T-cell (primary cell): Measurements from ENCODE around the gene CPLX3. TPM values are rescaled to one million over a fixed set of nuclear protein-coding genes. Genes with fewer than 3 reads are reported as not detected.
A peak's percentile ranks its signal among the peaks of the same experiment; 100 is the strongest.

Experiments used
- ATAC-seq, 4 experiments: fragments of 200-7000 bp in 3 of 4; fragments of 150-1000 bp in 1 of 4; cut with Tn5 transposase; replicated peaks in 1 of 4; 1 replicate in 3 of 4; 2 replicates in 1 of 4; pipeline ENCODE4 v1.10.0; 2021; ENCODE audit warnings: moderate library complexity in 3 of 4, mild to moderate bottlenecking in 2 of 4, moderate number of reproducible peaks in 1 of 4
- CTCF ChIA-PET, 2 donors: fragments of 300-600 bp; sonication (Branson Sonifier 250); formaldehyde crosslinking; loops; one replicate each; lab custom pipeline; 2022; ENCODE audit warnings: antibody characterized with exemption in 2 of 2; lab: Charles Lee
- POLR2A ChIA-PET, 2 donors: fragments of 300-600 bp; sonication (Branson Sonifier 250); formaldehyde crosslinking; loops; one replicate each; lab custom pipeline; 2022; ENCODE audit warnings: antibody characterized with exemption in 2 of 2; lab: Charles Lee
- DNase-seq, 35 experiments: peaks; one replicate each; pipeline versions ENCODE4 v3.0.0 to v3.0.0-alpha.2; 2013 to 2023
- H3K27ac ChIP-seq: one replicate; pipeline ENCODE4 v1.5.1; 2013; ENCODE audit warnings: low read length
- H3K27me3 ChIP-seq, 2 experiments: replicated peaks in 1 of 2; 1 replicate in 1 of 2; 2 replicates in 1 of 2; pipeline versions ENCODE4 v1.6.1 to v1.7.0; 2013; ENCODE audit warnings: low read length in 1 of 2, mixed read lengths in 1 of 2; ENCODE audit not compliant: control insufficient read depth in 2 of 2, insufficient read depth in 2 of 2; ENCODE audit errors: extremely low read depth in 1 of 2
- H3K36me3 ChIP-seq, 2 donors: 1 replicate in 1 of 2; 2 replicates in 1 of 2; pipeline versions ENCODE4 v1.6.1 to v1.7.0; 2013; ENCODE audit warnings: low read length in 1 of 2; ENCODE audit not compliant: control insufficient read depth in 2 of 2, insufficient read depth in 1 of 2; ENCODE audit errors: extremely low read depth in 1 of 2
- H3K4me1 ChIP-seq, 2 experiments: 1 replicate in 1 of 2; 2 replicates in 1 of 2; pipeline versions ENCODE4 v1.6.1 to v1.7.0; 2013; ENCODE audit warnings: low read length in 2 of 2, mixed read lengths in 1 of 2; ENCODE audit not compliant: insufficient read depth in 2 of 2, control insufficient read depth in 1 of 2; ENCODE audit errors: extremely low read depth in 1 of 2
- H3K4me3 ChIP-seq, 2 donors: 1 replicate in 1 of 2; 2 replicates in 1 of 2; pipeline versions ENCODE4 v1.5.1 to v1.7.0; 2013; ENCODE audit warnings: mild to moderate bottlenecking in 2 of 2, low read length in 1 of 2, moderate library complexity in 1 of 2; ENCODE audit not compliant: control insufficient read depth in 1 of 2; ENCODE audit errors: extremely low read depth in 1 of 2
- H3K9me3 ChIP-seq: 2 replicates; pipeline ENCODE4 v1.7.0; 2013
- H3K27ac Mint-ChIP-seq, 2 donors: one replicate each; pipeline ENCODE4 v1.8.0; 2020 to 2021; ENCODE audit warnings: mild to moderate bottlenecking in 2 of 2, mixed read lengths in 2 of 2
- H3K27me3 Mint-ChIP-seq, 2 donors: one replicate each; pipeline ENCODE4 v1.8.0; 2021 to 2022; ENCODE audit warnings: mixed read lengths in 2 of 2
- H3K36me3 Mint-ChIP-seq: one replicate; pipeline ENCODE4 v1.8.0; 2021; ENCODE audit warnings: mixed read lengths
- H3K4me1 Mint-ChIP-seq, 3 donors: one replicate each; pipeline ENCODE4 v1.8.0; 2020 to 2022; ENCODE audit warnings: mixed read lengths in 3 of 3, mild to moderate bottlenecking in 1 of 3
- H3K4me3 Mint-ChIP-seq, 3 donors: one replicate each; pipeline ENCODE4 v1.8.0; 2020 to 2022; ENCODE audit warnings: mild to moderate bottlenecking in 3 of 3, mixed read lengths in 3 of 3, moderate library complexity in 3 of 3
- H3K9me3 Mint-ChIP-seq, 3 donors: one replicate each; pipeline ENCODE4 v1.8.0; 2020 to 2022; ENCODE audit warnings: mixed read lengths in 3 of 3
- WGBS: methylation state at CpG from one replicate; pipeline ENCODE4 v1.1.5; 2013; ENCODE audit warnings: missing lambda C conversion rate; ENCODE audit not compliant: insufficient coverage; 5-methylcytosine and 5-hydroxymethylcytosine counted together
- total RNA-seq, 35 experiments: library from RNA in 6 of 35; stranded (reverse) in 6 of 35; fragments of 120-200 nt in 1 of 35; gene quantifications; one replicate each; pipeline versions ENCODE4 v1.2.1 to v1.2.4 and lab custom pipeline; 2013 to 2026

The CPLX3 gene
- total RNA-seq, 5 donors from 2014 or later (not counting 1 experiment from before 2014, with no cell fraction given), result 0.16 to 0.50 (median 0.26) TPM; not detected in 2

GRCh38 chr15:74855857-74856256 lies 29.4 kb downstream of the CPLX3 start:
- POLR2A ChIA-PET, result no interaction called here
- no peaks in the 10 kb centered on the region for H3K27me3 Mint-ChIP-seq
- Histone ChIP-seq H3K27ac (no peak overlapping the region), H3K36me3 (peaks cover 26 to 58% of the 10 kb centered on the region in 2 donors), H3K4me1 (peaks cover 9 to 38% of the 10 kb centered on the region in 2 experiments), H3K27me3 (no peaks in the 10 kb centered on the region), H3K4me3 (no peak overlapping the region), H3K9me3 (no peaks in the 10 kb centered on the region)
- no peak for DNase-seq
- WGBS, result no CpG with 5 or more reads among the region's 2 CpGs
- H3K4me3 Mint-ChIP-seq, result no peak overlapping the region
- H3K36me3 Mint-ChIP-seq, result peaks cover 26% of the 10 kb centered on the region
- ATAC-seq, result no peak
- CTCF ChIA-PET, result interaction anchor here (0.6 to 0.9 kb wide), 3 partner anchors 46 to 797 kb away, joined by 3 to 7 read pairs (median 4); no protein-coding TSS in a partner anchor
- H3K9me3 Mint-ChIP-seq, result no peaks in the 10 kb centered on the region
- H3K4me1 Mint-ChIP-seq, result peaks cover 37 to 38% (median 38%) of the 10 kb centered on the region in 3 donors
- H3K27ac Mint-ChIP-seq, result peak overlapping the region; percentile 71 to 78

GRCh38 chr15:74856537-74856936 lies 30.1 kb downstream of the CPLX3 start:
- H3K27me3 Mint-ChIP-seq, result no peaks in the 10 kb centered on the region
- DNase-seq, result no peak
- H3K27ac ChIP-seq, result no peak overlapping the region
- H3K36me3 Mint-ChIP-seq, result peaks cover 21% of the 10 kb centered on the region
- ATAC-seq, result no peak
- H3K4me3 Mint-ChIP-seq, result no peak overlapping the region
- no peak overlapping the region for H3K4me3 ChIP-seq
- ChIA-PET CTCF (interaction anchor here (0.6 to 0.8 kb wide), 4 partner anchors 8 to 95 kb away, joined by 3 to 10 read pairs (median 3); no protein-coding TSS in a partner anchor), POLR2A (no interaction called here)
- H3K9me3 Mint-ChIP-seq, result no peaks in the 10 kb centered on the region
- peaks cover 26 to 51% of the 10 kb centered on the region in 2 donors for H3K36me3 ChIP-seq
- H3K4me1 ChIP-seq, result peaks cover 9 to 44% of the 10 kb centered on the region in 2 experiments
- H3K9me3 ChIP-seq, result no peaks in the 10 kb centered on the region
- H3K27ac Mint-ChIP-seq, result peak overlapping the region; percentile 81 to 83
- H3K27me3 ChIP-seq, result no peaks in the 10 kb centered on the region
- no CpG with 5 or more reads among the region's 1 CpG for WGBS
- peaks cover 37 to 42% (median 41%) of the 10 kb centered on the region in 3 donors for H3K4me1 Mint-ChIP-seq

DNA sequence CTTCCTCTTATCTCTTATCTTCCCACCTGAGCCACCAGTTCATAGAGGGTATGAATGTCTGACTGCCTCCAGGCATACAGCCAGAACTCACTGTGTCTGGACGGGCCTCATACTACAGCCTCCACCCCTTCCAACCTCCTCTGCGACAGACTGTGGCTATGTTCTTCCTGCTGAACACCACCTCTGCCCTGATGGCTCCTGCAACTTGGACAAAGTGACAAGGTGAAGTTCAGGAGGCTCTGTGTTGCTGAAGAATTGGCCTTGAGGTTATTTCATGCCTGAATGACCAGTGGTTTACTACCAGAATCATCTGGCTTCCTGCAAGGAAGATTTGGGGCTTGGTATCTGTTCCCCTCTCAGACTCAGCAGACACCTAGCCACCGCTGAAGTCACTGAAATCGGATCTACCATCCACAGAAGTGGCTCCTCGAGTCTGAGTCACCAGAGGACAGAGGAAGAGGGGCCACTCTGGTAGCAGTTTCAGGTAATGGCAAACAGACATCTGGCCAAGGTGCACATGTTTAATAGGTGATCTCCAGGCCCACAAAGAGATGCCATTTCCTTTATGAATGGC lies 30.7 kb downstream of the CPLX3 start:
- H3K36me3 Mint-ChIP-seq, result peaks cover 17% of the 10 kb centered on the region
- H3K27me3 Mint-ChIP-seq, result no peaks in the 10 kb centered on the region
- Histone ChIP-seq H3K27ac (peak overlapping the region; percentile 13), H3K4me3 (no peak overlapping the region), H3K4me1 (peaks cover 9 to 44% of the 10 kb centered on the region in 2 experiments), H3K27me3 (no peaks in the 10 kb centered on the region), H3K9me3 (no peaks in the 10 kb centered on the region), H3K36me3 (peaks cover 21 to 45% of the 10 kb centered on the region in 2 donors)
- peak in 1 of 4 experiments; percentile 55 for ATAC-seq
- no peak for DNase-seq
- peaks cover 37 to 42% (median 41%) of the 10 kb centered on the region in 3 donors for H3K4me1 Mint-ChIP-seq
- H3K27ac Mint-ChIP-seq, result peak overlapping the region; percentile 81 to 83
- ChIA-PET CTCF (interaction anchor here (0.7 to 0.8 kb wide), 3 partner anchors 8 to 94 kb away, joined by 3 to 10 read pairs (median 3); no protein-coding TSS in a partner anchor), POLR2A (interaction anchor here in 1 of 2 donors (0.9 kb wide), 1 partner anchor 37 kb away, joined by 3 read pairs; no protein-coding TSS in a partner anchor)
- H3K9me3 Mint-ChIP-seq, result no peaks in the 10 kb centered on the region
- 58% methylated on average over 3 of the region's 5 CpGs for WGBS
- no peak overlapping the region for H3K4me3 Mint-ChIP-seq

DNA sequence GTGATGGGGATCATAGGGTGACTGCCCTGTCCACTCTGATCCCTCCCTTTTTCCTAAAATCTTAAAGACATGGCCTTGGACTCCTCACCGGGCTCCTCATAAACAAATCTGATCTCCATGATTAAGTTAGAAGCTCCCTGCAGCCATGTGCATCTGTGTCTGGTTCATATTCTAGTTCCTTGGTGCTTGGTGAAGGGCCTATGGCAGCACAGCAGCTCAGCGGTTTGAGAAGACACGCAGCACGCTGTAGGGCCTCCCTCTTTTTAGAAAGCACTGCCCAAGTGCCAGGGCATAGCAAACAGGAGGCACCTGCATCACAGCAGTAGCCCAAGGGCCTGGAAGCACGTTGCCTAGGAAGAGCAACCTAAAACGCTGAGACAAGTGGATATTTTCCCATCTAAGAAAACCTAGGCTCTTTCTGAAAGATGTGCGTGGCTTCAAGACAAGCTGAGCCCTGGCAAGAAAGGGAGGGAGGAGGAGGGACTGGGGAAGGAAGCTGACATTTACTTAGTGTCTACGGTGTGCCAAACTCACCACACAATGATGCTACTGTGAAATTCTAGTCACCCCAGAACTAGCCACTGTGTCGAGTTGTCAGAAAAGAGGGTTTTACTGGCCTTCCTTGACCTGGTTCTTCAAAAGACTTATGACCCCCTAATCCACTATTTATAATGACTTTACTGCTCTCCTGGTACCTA lies 31.4 kb downstream of the CPLX3 start:
- Mint-ChIP-seq H3K36me3 (peaks cover 14% of the 10 kb centered on the region), H3K27me3 (no peaks in the 10 kb centered on the region), H3K9me3 (no peaks in the 10 kb centered on the region), H3K4me1 (peaks cover 43% of the 10 kb centered on the region in 3 donors), H3K27ac (peak overlapping the region; percentile 81 to 83), H3K4me3 (peak overlapping the region in 1 of 3 donors; percentile 27)
- CTCF ChIA-PET, result interaction anchor here (0.6 to 1.8 kb wide), 8 partner anchors 9 to 479 kb away, joined by 3 to 11 read pairs (median 4); partner anchors contain the start of gene COX5A (in 1 of the 2)
- Histone ChIP-seq H3K36me3 (peaks cover 17 to 39% of the 10 kb centered on the region in 2 donors), H3K4me3 (no peak overlapping the region), H3K27me3 (no peaks in the 10 kb centered on the region), H3K4me1 (peaks cover 9 to 45% of the 10 kb centered on the region in 2 experiments), H3K27ac (peak overlapping the region; percentile 13), H3K9me3 (no peaks in the 10 kb centered on the region)
- ATAC-seq (peak; percentile 23 to 59 (median 36)), DNase-seq (peak in 1 of 35 experiments; percentile 27)
- 89% methylated on average over 3 of the region's 9 CpGs for WGBS
- POLR2A ChIA-PET, result interaction anchor here in 1 of 2 donors (0.6 to 0.9 kb wide), 2 partner anchors 16 to 36 kb away, joined by 3 read pairs; no protein-coding TSS in a partner anchor

- H3K4me3 Mint-ChIP-seq, result peak overlapping the region in 1 of 3 donors; percentile 13
These were observed 31.9 kb downstream of the CPLX3 start for GRCh38 chr15:74858369-74858740.

More at GRCh38 chr15:74858369-74858740, 31.9 kb downstream of the CPLX3 start:
- ChIA-PET POLR2A (interaction anchor here in 1 of 2 donors (0.6 kb wide), 1 partner anchor 16 kb away, joined by 3 read pairs; no protein-coding TSS in a partner anchor), CTCF (interaction anchor here (0.6 to 1.8 kb wide), 7 partner anchors 8 to 89 kb away, joined by 3 to 11 read pairs (median 5); partner anchors contain the start of gene COX5A (in 1 of the 2))
- Histone ChIP-seq H3K27ac (peak overlapping the region; percentile 13), H3K4me1 (peaks cover 10 to 50% of the 10 kb centered on the region in 2 experiments), H3K9me3 (no peaks in the 10 kb centered on the region), H3K27me3 (no peaks in the 10 kb centered on the region), H3K36me3 (peaks cover 15 to 34% of the 10 kb centered on the region in 2 donors), H3K4me3 (no peak overlapping the region)
- whole genome bisulfite sequencing, result no CpG with 5 or more reads among the region's 4 CpGs
- Mint-ChIP-seq H3K27me3 (no peaks in the 10 kb centered on the region), H3K36me3 (peaks cover 10% of the 10 kb centered on the region), H3K27ac (peak overlapping the region; percentile 81 to 83), H3K9me3 (no peaks in the 10 kb centered on the region), H3K4me1 (peaks cover 45 to 47% (median 45%) of the 10 kb centered on the region in 3 donors)
- ATAC-seq (no peak), DNase-seq (no peak)
